ENCODE measurements around the gene NSF.

Gene NSF

GRCh38 chr17:46763416-46763815 lies 172.9 kb downstream of the NSF start:
- no peak for TF ChIP-seq CTCF (IDR thresholded peaks at IDR 0.05; ENCODE audit: insufficient read depth, low read length, poor library complexity, severe bottlenecking)
- Histone ChIP-seq H3K4me3 (replicated peaks; ENCODE audit: low read depth, low read length) (no peak overlapping the region), H3K27me3 (replicated peaks; ENCODE audit: control insufficient read depth, insufficient read depth, low read length) (no peaks in the 10 kb centered on the region), H3K36me3 (ENCODE audit: control insufficient read depth, insufficient read depth, low read length) (no peaks in the 10 kb centered on the region)
- no peak for DNase-seq (ENCODE audit: extremely low read depth, insufficient read length)

- no peak for TF ChIP-seq CTCF (IDR thresholded peaks at IDR 0.05; ENCODE audit: insufficient read depth, low read length, poor library complexity, severe bottlenecking)
- no peak for DNase-seq (ENCODE audit: extremely low read depth, insufficient read length)
- Histone ChIP-seq H3K4me3 (replicated peaks; ENCODE audit: low read depth, low read length) (no peak overlapping the region), H3K36me3 (ENCODE audit: control insufficient read depth, insufficient read depth, low read length) (no peaks in the 10 kb centered on the region), H3K27me3 (replicated peaks; ENCODE audit: control insufficient read depth, insufficient read depth, low read length) (peaks cover 1% of the 10 kb centered on the region; the same call in 1 of the 2 replicates)
Measured at GRCh38 chr17:46764000-46764708, 173.7 kb downstream of the NSF start.

DNA sequence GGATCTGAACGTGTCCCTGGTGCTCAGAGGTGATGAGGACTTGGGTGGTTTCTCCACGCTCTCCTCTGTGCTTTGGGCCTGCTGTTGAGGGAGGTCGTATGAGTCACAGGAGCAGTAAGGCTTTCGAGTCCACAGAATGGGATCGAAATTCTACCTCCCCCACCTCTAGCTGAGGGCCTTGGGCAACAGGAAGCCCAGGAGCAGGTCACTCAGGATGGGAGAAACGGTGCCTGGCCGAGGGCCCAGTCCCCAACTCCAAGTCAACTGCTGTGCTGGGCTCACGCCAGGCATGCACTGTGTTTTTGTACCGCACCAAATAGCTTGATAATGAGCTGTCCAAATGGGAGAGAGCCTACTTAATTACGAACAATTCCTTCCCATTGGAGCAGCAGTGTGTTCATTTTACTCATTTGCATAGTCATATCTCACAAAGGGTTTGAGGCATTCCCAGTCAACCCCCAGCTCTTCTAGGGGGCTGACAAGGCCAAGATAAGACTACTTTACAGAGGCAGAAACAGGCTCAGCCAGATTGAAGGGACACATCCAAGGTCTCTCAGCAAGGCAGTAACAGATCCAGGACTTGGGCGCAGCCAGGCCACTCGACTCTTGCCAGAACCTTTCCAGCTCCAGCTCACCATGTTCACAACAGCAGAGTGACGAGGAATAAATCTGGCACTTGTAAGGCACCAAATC lies 174.4 kb downstream of the NSF start:
- DNase-seq (ENCODE audit: extremely low read depth, insufficient read length): no peak
- Histone ChIP-seq H3K27me3 (replicated peaks; ENCODE audit: control insufficient read depth, insufficient read depth, low read length) (peaks cover 1% of the 10 kb centered on the region; the same call in 1 of the 2 replicates), H3K4me3 (replicated peaks; ENCODE audit: low read depth, low read length) (no peak overlapping the region), H3K36me3 (ENCODE audit: control insufficient read depth, insufficient read depth, low read length) (no peaks in the 10 kb centered on the region)
- no peak for TF ChIP-seq CTCF (IDR thresholded peaks at IDR 0.05; ENCODE audit: insufficient read depth, low read length, poor library complexity, severe bottlenecking)

DNA sequence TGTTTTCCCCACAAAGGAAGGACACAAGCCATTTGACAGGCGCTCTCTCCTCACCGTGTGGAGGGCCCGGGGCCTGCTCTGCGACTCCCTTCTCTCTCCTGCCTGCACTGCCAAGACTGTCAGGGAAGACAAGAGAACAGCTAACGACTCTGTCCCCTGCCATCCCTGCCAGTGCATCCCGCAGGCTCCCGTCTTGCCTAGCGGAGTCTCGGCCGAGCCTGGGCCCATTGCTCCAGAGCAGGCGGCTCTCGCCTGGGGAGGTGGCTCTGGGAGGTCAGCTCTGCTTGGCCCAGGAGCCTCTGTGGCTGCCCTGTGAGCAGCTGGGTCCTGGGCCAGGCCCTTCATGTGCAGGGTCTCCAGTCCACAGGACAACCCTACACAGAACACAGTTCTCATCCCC lies 175.0 kb downstream of the NSF start:
- Histone ChIP-seq H3K27me3 (replicated peaks; ENCODE audit: control insufficient read depth, insufficient read depth, low read length) (peaks cover 1% of the 10 kb centered on the region; the same call in 1 of the 2 replicates), H3K4me3 (replicated peaks; ENCODE audit: low read depth, low read length) (no peak overlapping the region), H3K36me3 (ENCODE audit: control insufficient read depth, insufficient read depth, low read length) (no peaks in the 10 kb centered on the region)
- no peak for DNase-seq (ENCODE audit: extremely low read depth, insufficient read length)
- TF ChIP-seq CTCF (IDR thresholded peaks at IDR 0.05; ENCODE audit: insufficient read depth, low read length, poor library complexity, severe bottlenecking): no peak

GRCh38 chr17:46766493-46767491 lies 176.3 kb downstream of the NSF start:
- H3K36me3 ChIP-seq (ENCODE audit: control insufficient read depth, insufficient read depth, low read length): no peaks in the 10 kb centered on the region
- no peak for TF ChIP-seq CTCF (IDR thresholded peaks at IDR 0.05; ENCODE audit: insufficient read depth, low read length, poor library complexity, severe bottlenecking)
- no peak overlapping the region for H3K4me3 ChIP-seq (replicated peaks; ENCODE audit: low read depth, low read length)
- DNase-seq (ENCODE audit: extremely low read depth, insufficient read length): no peak
- H3K27me3 ChIP-seq (replicated peaks; ENCODE audit: control insufficient read depth, insufficient read depth, low read length): peaks cover 1% of the 10 kb centered on the region; the same call in 1 of the 2 replicates
